Keratinocyte (primary cell): ENCODE measurements around the gene CDC42EP4. TPM values are rescaled to one million over a fixed set of nuclear protein-coding genes. Genes with fewer than 3 reads are reported as not detected.

ENCODE experiments used
- DNase-seq: peaks from one replicate; pipeline ENCODE4 v3.0.0-alpha.2; 2011; ENCODE audit warnings: low read depth, missing footprints, low spot score
- FAIRE-seq: peaks from 2 replicates; lab custom pipeline; 2011; peaks lifted over from hg19 to GRCh38; lab: Jason Lieb, UNC
- H2AFZ ChIP-seq: 2 replicates; pipeline ENCODE4 v1.6.0; 2012; ENCODE audit warnings: low read length, control low read depth, inconsistent platforms; ENCODE audit not compliant: control insufficient read depth
- H3K27ac ChIP-seq: 2 replicates; pipeline ENCODE4 v1.5.1; 2011; ENCODE audit warnings: low read length; ENCODE audit not compliant: control insufficient read depth, insufficient read depth
- H3K27me3 ChIP-seq: 3 replicates; pipeline ENCODE4 v1.6.0; 2011; ENCODE audit warnings: low read length; ENCODE audit not compliant: control insufficient read depth, insufficient read depth; ENCODE audit errors: extremely low read depth
- H3K36me3 ChIP-seq, 2 experiments: 2 replicates in 1 of 2; 3 replicates in 1 of 2; pipeline ENCODE4 v1.5.1; 2011; ENCODE audit warnings: low read length in 2 of 2, mild to moderate bottlenecking in 1 of 2; ENCODE audit not compliant: control insufficient read depth in 2 of 2, insufficient read depth in 2 of 2; ENCODE audit errors: extremely low read depth in 1 of 2
- H3K4me1 ChIP-seq: 3 replicates; pipeline ENCODE4 v1.5.1; 2011; ENCODE audit warnings: low read length; ENCODE audit not compliant: control insufficient read depth, insufficient read depth; ENCODE audit errors: extremely low read depth
- H3K4me2 ChIP-seq: 3 replicates; pipeline ENCODE4 v1.6.0; 2011; ENCODE audit warnings: low read depth, low read length; ENCODE audit not compliant: control insufficient read depth, insufficient read depth; ENCODE audit errors: extremely low read depth
- H3K4me3 ChIP-seq, 3 experiments: fragments of 200-600 bp in 1 of 3; sonication (generic) in 1 of 3; 2 replicates in 2 of 3; 3 replicates in 1 of 3; pipeline ENCODE4 v1.5.1; 2011 to 2016; ENCODE audit warnings: low read length in 3 of 3, mild to moderate bottlenecking in 3 of 3, control low read depth in 2 of 3, inconsistent platforms in 1 of 3, low read depth in 1 of 3, mixed read lengths in 1 of 3, mixed run types in 1 of 3, moderate library complexity in 1 of 3; ENCODE audit not compliant: control insufficient read depth in 2 of 3, insufficient read depth in 2 of 3; ENCODE audit errors: extremely low read depth in 1 of 3
- H3K79me2 ChIP-seq: 2 replicates; pipeline ENCODE4 v1.6.0; 2012; ENCODE audit warnings: low read length; ENCODE audit not compliant: control insufficient read depth, insufficient read depth
- H3K9ac ChIP-seq: 3 replicates; pipeline ENCODE4 v1.6.0; 2011; ENCODE audit warnings: low read length; ENCODE audit not compliant: control insufficient read depth, insufficient read depth; ENCODE audit errors: extremely low read depth
- H3K9me1 ChIP-seq: 3 replicates; pipeline ENCODE4 v1.6.0; 2011; ENCODE audit warnings: low read length; ENCODE audit not compliant: control insufficient read depth, insufficient read depth; ENCODE audit errors: extremely low read depth
- H3K9me3 ChIP-seq: 2 replicates; pipeline ENCODE4 v1.5.1; 2012; ENCODE audit warnings: low read depth, low read length; ENCODE audit not compliant: control insufficient read depth
- H4K20me1 ChIP-seq: 3 replicates; pipeline ENCODE4 v1.6.0; 2011; ENCODE audit warnings: low read length; ENCODE audit not compliant: control insufficient read depth, insufficient read depth; ENCODE audit errors: extremely low read depth
- EZH2 ChIP-seq: IDR thresholded peaks from one replicate; pipeline ENCODE4 v1.6.1; 2012; ENCODE audit warnings: inconsistent platforms, mild to moderate bottlenecking, low read length, moderate library complexity
- dilution Hi-C: fragments of 300-500 bp; cut with MboI; formaldehyde crosslinking; loops from one replicate; pipeline ENCODE4 v1.7.0; 2020; ENCODE audit warnings: low sequenced_read_pairs; ENCODE audit not compliant: extremely low pct_ligation_motif_present
- polyA plus RNA-seq, 5 experiments: library from polyadenylated mRNA; depleted of rRNA in 3 of 5; stranded (reverse) in 3 of 5; stranded (forward) in 1 of 5; unstranded in 1 of 5; fragments of >200 nt; gene quantifications; 1 replicate in 1 of 5; 2 replicates in 3 of 5; 3 replicates in 1 of 5; pipeline versions ENCODE4 v1.2.1 to v1.2.3, GENCODE V29; 2011 to 2012; ENCODE audit warnings: missing spikeins in 2 of 5, low read depth in 1 of 5, low replicate concordance in 1 of 5
- TF ChIP-seq, protein P1 (sequence below), 3 experiments: IDR thresholded peaks in 1 of 3; conservative IDR thresholded peaks in 1 of 3; optimal IDR thresholded peaks in 1 of 3; 2 replicates in 2 of 3; 3 replicates in 1 of 3; pipeline versions ENCODE3 to v1.5.1; 2011; ENCODE audit warnings: low read length in 3 of 3, mild to moderate bottlenecking in 3 of 3, moderate library complexity in 2 of 3, control low read depth in 1 of 3, inconsistent platforms in 1 of 3; ENCODE audit not compliant: insufficient read depth in 2 of 3; ENCODE audit errors: extremely low read depth in 1 of 3

CDC42EP4 gene
- polyA plus RNA-seq, 1 donor (not counting 4 experiments of a cell fraction or from before 2014, with no cell fraction given): 9.4 TPM

DNA sequence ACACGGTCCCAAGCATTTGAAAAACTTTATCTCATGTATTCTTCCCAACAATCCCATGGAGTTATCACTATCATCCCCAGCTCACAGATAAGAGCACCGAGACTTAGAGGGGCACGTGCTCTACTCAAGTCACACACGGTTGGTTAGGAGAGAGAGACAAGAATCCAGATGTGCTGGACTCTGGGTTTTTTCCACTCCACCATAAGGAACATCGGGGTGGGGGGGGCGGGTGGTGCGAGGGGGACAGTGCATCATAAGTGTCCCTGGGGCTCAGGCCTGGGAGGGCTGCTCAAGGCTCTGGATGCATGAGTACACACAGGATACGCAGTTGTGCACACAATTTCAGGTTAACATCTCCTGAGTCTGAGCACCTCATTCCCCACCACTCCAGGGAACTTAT lies 7.4 kb downstream of the CDC42EP4 start:
- Histone ChIP-seq H3K27ac (peak overlapping the region; percentile 82), H2AFZ (peak overlapping the region; percentile 85), H3K9me1 (no peaks in the 10 kb centered on the region), H3K36me3 (no peaks in the 10 kb centered on the region), H3K4me1 (peaks cover 55% of the 10 kb centered on the region), H3K79me2 (peaks cover 36% of the 10 kb centered on the region), H3K9me3 (no peaks in the 10 kb centered on the region), H4K20me1 (no peaks in the 10 kb centered on the region), H3K9ac (peak overlapping the region; percentile 81), H3K4me3 (no peak overlapping the region), H3K4me2 (peak overlapping the region; percentile 99), H3K27me3 (no peaks in the 10 kb centered on the region)
- FAIRE-seq: no peak
- dilution Hi-C loops: no loop called here
- TF ChIP-seq, protein P1, sequence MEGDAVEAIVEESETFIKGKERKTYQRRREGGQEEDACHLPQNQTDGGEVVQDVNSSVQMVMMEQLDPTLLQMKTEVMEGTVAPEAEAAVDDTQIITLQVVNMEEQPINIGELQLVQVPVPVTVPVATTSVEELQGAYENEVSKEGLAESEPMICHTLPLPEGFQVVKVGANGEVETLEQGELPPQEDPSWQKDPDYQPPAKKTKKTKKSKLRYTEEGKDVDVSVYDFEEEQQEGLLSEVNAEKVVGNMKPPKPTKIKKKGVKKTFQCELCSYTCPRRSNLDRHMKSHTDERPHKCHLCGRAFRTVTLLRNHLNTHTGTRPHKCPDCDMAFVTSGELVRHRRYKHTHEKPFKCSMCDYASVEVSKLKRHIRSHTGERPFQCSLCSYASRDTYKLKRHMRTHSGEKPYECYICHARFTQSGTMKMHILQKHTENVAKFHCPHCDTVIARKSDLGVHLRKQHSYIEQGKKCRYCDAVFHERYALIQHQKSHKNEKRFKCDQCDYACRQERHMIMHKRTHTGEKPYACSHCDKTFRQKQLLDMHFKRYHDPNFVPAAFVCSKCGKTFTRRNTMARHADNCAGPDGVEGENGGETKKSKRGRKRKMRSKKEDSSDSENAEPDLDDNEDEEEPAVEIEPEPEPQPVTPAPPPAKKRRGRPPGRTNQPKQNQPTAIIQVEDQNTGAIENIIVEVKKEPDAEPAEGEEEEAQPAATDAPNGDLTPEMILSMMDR (optimal IDR thresholded peaks at IDR 0.05 in 1 of 3, IDR thresholded peaks at IDR 0.05 in 1 of 3, conservative IDR thresholded peaks at IDR 0.05 in 1 of 3; ENCODE audit: extremely low read depth in 1 of 3, insufficient read depth in 2 of 3, low read length in 3 of 3): no peak
- no peak for DNase-seq

- Histone ChIP-seq H3K9me1 (no peaks in the 10 kb centered on the region), H3K9ac (no peak overlapping the region), H3K79me2 (peaks cover 33% of the 10 kb centered on the region), H3K4me1 (peaks cover 37% of the 10 kb centered on the region), H3K27me3 (no peaks in the 10 kb centered on the region), H2AFZ (no peak overlapping the region), H4K20me1 (no peaks in the 10 kb centered on the region), H3K27ac (no peak overlapping the region), H3K9me3 (no peaks in the 10 kb centered on the region), H3K4me3 (no peak overlapping the region), H3K4me2 (no peak overlapping the region), H3K36me3 (no peaks in the 10 kb centered on the region)
- DNase-seq (no peak), FAIRE-seq (no peak)
- dilution Hi-C loops: no loop called here
- TF ChIP-seq, protein P1 (optimal IDR thresholded peaks at IDR 0.05 in 1 of 3, IDR thresholded peaks at IDR 0.05 in 1 of 3, conservative IDR thresholded peaks at IDR 0.05 in 1 of 3; ENCODE audit: extremely low read depth in 1 of 3, insufficient read depth in 2 of 3, low read length in 3 of 3): no peak
- TF ChIP-seq EZH2: no peak
Observed at GRCh38 chr17:73302189-73302588, 9.6 kb downstream of the CDC42EP4 start.
